Stomach (tissue), 9 donors: ENCODE measurements around the gene DNAJC4. TPM values are rescaled to one million over a fixed set of nuclear protein-coding genes. Genes with fewer than 3 reads are reported as not detected.
A peak's percentile ranks its signal among the peaks of the same experiment; 100 is the strongest.

ENCODE experiments used
- DNase-seq, 2 donors: peaks; one replicate each; pipeline versions ENCODE4 v3.0.0 to v3.0.0-alpha.2; 2013 to 2019
- H3K27ac ChIP-seq, 5 donors: fragments of 200-600 bp in 4 of 5; sonication (generic) in 4 of 5; one replicate each; pipeline ENCODE4 v1.5.1; 2013 to 2019; ENCODE audit warnings: mild to moderate bottlenecking in 1 of 5, moderate library complexity in 1 of 5
- H3K27me3 ChIP-seq, 3 donors: fragments of 200-600 bp; sonication (generic); one replicate each; pipeline ENCODE4 v1.5.1; 2017 to 2019; ENCODE audit warnings: mixed run types in 1 of 3
- H3K36me3 ChIP-seq, 4 donors: fragments of 200-600 bp; sonication (generic); 1 replicate in 3 of 4; 2 replicates in 1 of 4; pipeline ENCODE4 v1.5.1; 2016 to 2019
- H3K4me1 ChIP-seq, 4 donors: fragments of 200-600 bp; sonication (generic); one replicate each; pipeline ENCODE4 v1.5.1; 2016 to 2019
- H3K4me3 ChIP-seq, 4 donors: fragments of 200-600 bp; sonication (generic) in 3 of 4; one replicate each; pipeline ENCODE4 v1.5.1; 2016 to 2019; ENCODE audit warnings: mild to moderate bottlenecking in 1 of 4
- H3K9me3 ChIP-seq, 4 donors: fragments of 200-600 bp; sonication (generic); one replicate each; pipeline ENCODE4 v1.5.1; 2016 to 2019
- CTCF ChIP-seq, 7 experiments: fragments of 450-650 bp in 4 of 7; fragments of 200-600 bp in 3 of 7; sonication (generic) in 3 of 7; IDR thresholded peaks; one replicate each; pipeline ENCODE4 v1.5.1; 2016 to 2019; ENCODE audit warnings: antibody characterized with exemption in 7 of 7, control low read depth in 2 of 7, mild to moderate bottlenecking in 1 of 7
- EP300 ChIP-seq: sonication (generic); formaldehyde crosslinking; IDR thresholded peaks from one replicate; pipeline ENCODE4 v1.6.1; 2017; ENCODE audit warnings: antibody characterized with exemption
- POLR2A ChIP-seq, 4 donors: fragments of 450-650 bp; IDR thresholded peaks; one replicate each; pipeline ENCODE4 v1.6.1; 2016; ENCODE audit warnings: antibody characterized with exemption in 4 of 4, control low read depth in 2 of 4, mild to moderate bottlenecking in 1 of 4, moderate library complexity in 1 of 4
- POLR2AphosphoS5 ChIP-seq, 3 donors: sonication (generic); formaldehyde crosslinking; IDR thresholded peaks; one replicate each; pipeline ENCODE4 v1.6.1; 2016; ENCODE audit warnings: antibody characterized with exemption in 3 of 3
- WGBS, 5 donors: extraction: QIAGEN DNeasy Blood & Tissue Kit in 3 of 5; methylation state at CpG; one replicate each; pipeline versions ENCODE4 v1.1.5 to v1.1.7; 2013 to 2018; 5-methylcytosine and 5-hydroxymethylcytosine counted together
- intact Hi-C: fragments of 100-400 bp; cut with DNase I; formaldehyde crosslinking; loops from one replicate; pipeline ENCODE4 v1.15.1; 2023; ENCODE audit warnings: low total_unique reads
- polyA plus RNA-seq, 3 donors: library from polyadenylated mRNA; stranded (reverse); fragments of 200-250 nt; gene quantifications; one replicate each; pipeline ENCODE4 v1.2.3, GENCODE V29; 2013
- total RNA-seq, 5 donors: library from RNA; depleted of rRNA; stranded (reverse); fragments of >200 nt; gene quantifications; one replicate each; pipeline versions ENCODE4 v1.1.0 to v1.2.3, GENCODE V29; 2014 to 2016
- donor health status: healthy with polysubstance abuse.
- donor health status: Bipolar disorder and iron deficiency.
- donor health status: healthy.

DNAJC4 gene
- total and polyA plus RNA-seq, 8 donors = 8.3 to 115 (median 42.8) TPM

GRCh38 chr11:64208796-64209562, 21.4 kb upstream of the DNAJC4 start:
- intact Hi-C loops = loop anchor here (10.0 kb wide), 1 partner anchor 86 kb away; the partner anchor contains the start of gene KCNK4
- Histone ChIP-seq H3K4me3 (peak overlapping the region in 2 of 4 donors; percentile 48 to 52), H3K27ac (peak overlapping the region in 3 of 5 donors; percentile 85 to 91 (median 87)), H3K36me3 (peaks cover 4 to 60% (median 40%) of the 10 kb centered on the region in 4 donors), H3K27me3 (no peaks in the 10 kb centered on the region), H3K4me1 (peaks cover 41 to 52% (median 47%) of the 10 kb centered on the region in 4 donors), H3K9me3 (no peaks in the 10 kb centered on the region)
- 78 to 89% (median 86%) methylated on average over 18 of the region's 18 CpGs for WGBS, 5 donors
- TF ChIP-seq CTCF (IDR thresholded peaks at IDR 0.05) (no peak), POLR2A (IDR thresholded peaks at IDR 0.05) (no peak), POLR2AphosphoS5 (IDR thresholded peaks at IDR 0.05) (no peak), EP300 (no peak)
- DNase-seq = no peak

- Histone ChIP-seq H3K27ac (peak overlapping the region in 2 of 5 donors; percentile 85 to 87), H3K9me3 (no peaks in the 10 kb centered on the region), H3K4me1 (peaks cover 36 to 47% (median 42%) of the 10 kb centered on the region in 4 donors), H3K27me3 (no peaks in the 10 kb centered on the region), H3K4me3 (no peak overlapping the region), H3K36me3 (peaks cover 0 to 60% (median 41%) of the 10 kb centered on the region in 4 donors)
- WGBS, 5 donors = 85 to 91% (median 87%) methylated on average over 8 of the region's 8 CpGs
- no peak for DNase-seq
- TF ChIP-seq POLR2A (IDR thresholded peaks at IDR 0.05) = no peak
- intact Hi-C loops = loop anchor here (10.0 kb wide), 1 partner anchor 85 kb away; the partner anchor contains the start of gene KCNK4
Measured at GRCh38 chr11:64209563-64209843, 20.8 kb upstream of the DNAJC4 start.

- no peak for TF ChIP-seq POLR2A (IDR thresholded peaks at IDR 0.05)
- Histone ChIP-seq H3K27me3 (no peaks in the 10 kb centered on the region), H3K27ac (no peak overlapping the region), H3K4me3 (no peak overlapping the region), H3K4me1 (peaks cover 29 to 37% (median 32%) of the 10 kb centered on the region in 4 donors), H3K36me3 (peaks cover 0 to 62% (median 42%) of the 10 kb centered on the region in 4 donors), H3K9me3 (no peaks in the 10 kb centered on the region)
- intact Hi-C loops = no loop called here
- no peak for DNase-seq
- 94 to 95% (median 94%) methylated on average over 14 to 24 of the region's 24 CpGs for WGBS, 5 donors
Measured at GRCh38 chr11:64210301-64211020, 19.9 kb upstream of the DNAJC4 start.

GRCh38 chr11:64211181-64211872, 19.0 kb upstream of the DNAJC4 start:
- peaks cover 20 to 29% (median 23%) of the 10 kb centered on the region in 4 donors for H3K4me1 ChIP-seq
- H3K9me3 ChIP-seq = no peaks in the 10 kb centered on the region
- TF ChIP-seq POLR2AphosphoS5 (IDR thresholded peaks at IDR 0.05) (no peak), EP300 (no peak), POLR2A (IDR thresholded peaks at IDR 0.05) (no peak), CTCF (IDR thresholded peaks at IDR 0.05) (no peak)
- intact Hi-C loops = no loop called here
- peaks cover 0 to 58% (median 38%) of the 10 kb centered on the region in 4 donors for H3K36me3 ChIP-seq
- WGBS, 5 donors = 84 to 88% (median 86%) methylated on average over 15 to 30 of the region's 30 CpGs
- no peak overlapping the region for H3K4me3 ChIP-seq
- H3K27me3 ChIP-seq = no peaks in the 10 kb centered on the region
- no peak overlapping the region for H3K27ac ChIP-seq
- DNase-seq = no peak

- peaks cover 0 to 8% (median 2%) of the 10 kb centered on the region in 4 donors for H3K4me1 ChIP-seq
- H3K36me3 ChIP-seq = peaks cover 11 to 72% (median 54%) of the 10 kb centered on the region in 4 donors
- H3K9me3 ChIP-seq = no peaks in the 10 kb centered on the region
- intact Hi-C loops = no loop called here
- no peak overlapping the region for H3K27ac ChIP-seq
- TF ChIP-seq EP300 (no peak), POLR2A (IDR thresholded peaks at IDR 0.05) (no peak), CTCF (IDR thresholded peaks at IDR 0.05) (no peak), POLR2AphosphoS5 (IDR thresholded peaks at IDR 0.05) (no peak)
- no peak for DNase-seq
- H3K27me3 ChIP-seq = no peaks in the 10 kb centered on the region
- H3K4me3 ChIP-seq = no peak overlapping the region
- 84 to 89% (median 88%) methylated on average over 6 of the region's 6 CpGs for WGBS, 5 donors
Measured at GRCh38 chr11:64216879-64217278, 13.5 kb upstream of the DNAJC4 start.
